GM12878 (cell line): ENCODE data around the gene TSPEAR. TPM values are rescaled to one million over a fixed set of nuclear protein-coding genes. Genes with fewer than 3 reads are reported as not detected.

Source experiments
- ATAC-seq: fragments of 200-7000 bp; cut with Tn5 transposase; 3 replicates; pipeline ENCODE4 v1.9.1; 2020; ENCODE audit warnings: mild to moderate bottlenecking, moderate library complexity
- BruUV-seq: library from RNA; stranded (reverse); fragments of 400-500 nt; replicated peaks from 2 replicates; lab custom pipeline; 2021; lab: Mats Ljungman, UMichigan
- CTCF ChIA-PET: fragments of 300-600 bp; sonication (Branson Sonifier 250); formaldehyde crosslinking; extraction: SDS; loops from one replicate; lab custom pipeline; 2021; ENCODE audit warnings: inconsistent platforms; lab: Yijun Ruan, JAX
- POLR2A ChIA-PET: fragments of 350-600 bp; formaldehyde crosslinking; extraction: SDS; loops from one replicate; lab custom pipeline; 2021; ENCODE audit warnings: inconsistent platforms; lab: Charles Lee
- RAD21 ChIA-PET: fragments of 300-600 bp; sonication (Branson Sonifier 250); formaldehyde crosslinking; loops from one replicate; lab custom pipeline; 2023; ENCODE audit warnings: antibody characterized with exemption; ENCODE audit not compliant: unreplicated experiment; lab: Charles Lee
- SMC1A ChIA-PET: fragments of 300-600 bp; sonication (Branson Sonifier 250); formaldehyde crosslinking; loops from one replicate; lab custom pipeline; 2023; ENCODE audit not compliant: unreplicated experiment, uncharacterized antibody; lab: Charles Lee
- DNase-seq: peaks from one replicate; pipeline ENCODE4 v3.0.0-alpha.2; 2011; ENCODE audit warnings: low read depth, low spot score
- FAIRE-seq: peaks from 3 replicates; lab custom pipeline; 2011; peaks lifted over from hg19 to GRCh38; lab: Jason Lieb, UNC
- H2AFZ ChIP-seq: 2 replicates; pipeline ENCODE4 v1.6.0; 2011; ENCODE audit warnings: low read depth, low read length, control low read depth; ENCODE audit not compliant: control insufficient read depth
- H3K27ac ChIP-seq: 2 replicates; pipeline ENCODE4 v1.5.1; 2011; ENCODE audit warnings: control low read depth; ENCODE audit not compliant: control insufficient read depth, insufficient read depth
- H3K27me3 ChIP-seq, 2 experiments: replicated peaks in 1 of 2; 2 replicates each; pipeline versions ENCODE4 v1.6.0 to v1.6.1; 2011; ENCODE audit warnings: low read length in 1 of 2; ENCODE audit not compliant: control insufficient read depth in 2 of 2, insufficient read depth in 2 of 2
- H3K36me3 ChIP-seq, 2 experiments: 2 replicates each; pipeline ENCODE4 v1.5.1; 2011; ENCODE audit warnings: low read length in 1 of 2; ENCODE audit not compliant: control insufficient read depth in 2 of 2, insufficient read depth in 2 of 2
- H3K4me1 ChIP-seq: 2 replicates; pipeline ENCODE4 v1.6.1; 2011; ENCODE audit warnings: mild to moderate bottlenecking, low read length, moderate library complexity, mixed read lengths; ENCODE audit not compliant: control insufficient read depth, insufficient read depth
- H3K4me2 ChIP-seq: 2 replicates; pipeline ENCODE4 v1.6.0; 2011; ENCODE audit warnings: control low read depth; ENCODE audit not compliant: control insufficient read depth, insufficient read depth
- H3K4me3 ChIP-seq: fragments of 200-600 bp; sonication (generic); 2 replicates; pipeline ENCODE4 v1.5.1; 2016
- H3K79me2 ChIP-seq: 2 replicates; pipeline ENCODE4 v1.6.0; 2011; ENCODE audit warnings: low read length; ENCODE audit not compliant: control insufficient read depth, insufficient read depth
- H3K9ac ChIP-seq: 2 replicates; pipeline ENCODE4 v1.8.0; 2011; ENCODE audit warnings: low read length, control low read depth, mixed read lengths; ENCODE audit not compliant: control insufficient read depth, insufficient read depth
- H3K9me3 ChIP-seq: replicated peaks from 3 replicates; pipeline ENCODE4 v1.5.1; 2011; ENCODE audit warnings: mild to moderate bottlenecking, low read length; ENCODE audit not compliant: control insufficient read depth, insufficient read depth
- H4K20me1 ChIP-seq: 2 replicates; pipeline ENCODE4 v1.6.0; 2011; ENCODE audit not compliant: control insufficient read depth, insufficient read depth
- BCLAF1 ChIP-seq: fragments of 450-650 bp; IDR thresholded peaks from 2 replicates; pipeline ENCODE4 v1.6.1; 2017; ENCODE audit warnings: antibody characterized with exemption, mild to moderate bottlenecking, moderate library complexity
- CBFB ChIP-seq: IDR thresholded peaks from 2 replicates; pipeline ENCODE4 v1.6.1; 2016; ENCODE audit warnings: antibody characterized with exemption, low read depth
- EGR1 ChIP-seq, 2 experiments: IDR thresholded peaks; 1 replicate in 1 of 2; 2 replicates in 1 of 2; pipeline ENCODE4 v1.6.1; 2011 to 2012; ENCODE audit warnings: low read depth in 2 of 2, low read length in 2 of 2, borderline replicate concordance in 1 of 2, mild to moderate bottlenecking in 1 of 2, moderate library complexity in 1 of 2
- ESRRA ChIP-seq: IDR thresholded peaks from 2 replicates; pipeline ENCODE4 v1.6.1; 2012; ENCODE audit warnings: mild to moderate bottlenecking, low read length, improper control_type of control experiment
- ETV6 ChIP-seq, 2 experiments: fragments of 450-650 bp in 1 of 2; IDR thresholded peaks in 1 of 2; conservative IDR thresholded peaks in 1 of 2; 2 replicates each; pipeline ENCODE4 v1.6.1; 2014; ENCODE audit warnings: antibody characterized with exemption in 1 of 2, borderline replicate concordance in 1 of 2, low read depth in 1 of 2, mild to moderate bottlenecking in 1 of 2, moderate library complexity in 1 of 2
- KDM1A ChIP-seq: fragments of 200-600 bp; sonication (generic); IDR thresholded peaks from 2 replicates; pipeline ENCODE4 v1.6.1; 2016; ENCODE audit warnings: borderline replicate concordance
- LARP7 ChIP-seq: fragments of 450-650 bp; IDR thresholded peaks from 2 replicates; pipeline ENCODE4 v1.6.1; 2017; ENCODE audit warnings: mild to moderate bottlenecking
- MEF2B ChIP-seq: fragments of 450-650 bp; IDR thresholded peaks from 2 replicates; pipeline ENCODE4 v1.6.1; 2018; ENCODE audit warnings: mild to moderate bottlenecking, moderate library complexity; ENCODE audit not compliant: partially characterized antibody, poor library complexity, severe bottlenecking
- NFYB ChIP-seq: IDR thresholded peaks from 2 replicates; pipeline ENCODE4 v1.6.1; 2011; ENCODE audit warnings: low read depth, mild to moderate bottlenecking, low read length, improper control_type of control experiment, moderate library complexity; ENCODE audit not compliant: insufficient read depth
- POLR2A ChIP-seq: IDR thresholded peaks from 2 replicates; pipeline ENCODE4 v1.6.1; 2011; ENCODE audit warnings: low read depth, mild to moderate bottlenecking, low read length
- POLR2AphosphoS5 ChIP-seq: IDR thresholded peaks from 2 replicates; pipeline ENCODE4 v1.6.1; 2011; ENCODE audit warnings: mild to moderate bottlenecking, low read length, inconsistent platforms
- SMAD5 ChIP-seq: IDR thresholded peaks from 2 replicates; pipeline ENCODE4 v1.6.1; 2016; ENCODE audit warnings: antibody characterized with exemption, low read depth
- SPI1 ChIP-seq: IDR thresholded peaks from 2 replicates; pipeline ENCODE4 v1.6.1; 2011; ENCODE audit warnings: low read depth, mild to moderate bottlenecking, low read length, moderate library complexity, borderline replicate concordance; ENCODE audit not compliant: insufficient read depth
- STAT3 ChIP-seq: IDR thresholded peaks from 2 replicates; pipeline ENCODE4 v1.6.1; 2011; ENCODE audit warnings: low read depth, low read length, improper control_type of control experiment
- YBX1 ChIP-seq: fragments of 450-650 bp; IDR thresholded peaks from 2 replicates; pipeline ENCODE4 v1.6.1; 2016; ENCODE audit warnings: antibody characterized with exemption
- WGBS: methylation state at CpG from one replicate; pipeline ENCODE4 v1.1.6; 2016; ENCODE audit warnings: low lambda C conversion rate; ENCODE audit not compliant: insufficient replicate concordance, insufficient coverage; ENCODE audit errors: missing lambda C conversion rate; 5-methylcytosine and 5-hydroxymethylcytosine counted together
- in situ Hi-C: fragments of 300-500 bp; cut with MboI; formaldehyde crosslinking; loops from 9 replicates; pipeline ENCODE4 v1.14.3; 2018; ENCODE audit warnings: mixed read lengths
- intact Hi-C: fragments of 100-400 bp; cut with micrococcal nuclease; formaldehyde crosslinking; loops from one replicate; pipeline ENCODE4 v1.14.2; 2022; ENCODE audit not compliant: unreplicated experiment
- polyA plus RNA-seq, 11 experiments: library from polyadenylated mRNA; depleted of rRNA in 4 of 11; unstranded in 6 of 11; stranded (reverse) in 5 of 11; fragments of >200 nt; fragmentation: Nextera tagmentation in 4 of 11; fragmentation: Illumina TruSeq in 1 of 11; extraction: Ambion mirVana in 4 of 11; extraction: Trizol in 1 of 11; gene quantifications; 1 replicate in 1 of 11; 2 replicates in 10 of 11; pipeline versions ENCODE4 v1.2.1 to v1.2.3, GENCODE V29; 2011 to 2016; ENCODE audit warnings: inconsistent platforms in 2 of 11, missing spikeins in 2 of 11, low read depth in 1 of 11
- total RNA-seq, 4 experiments: library from RNA; depleted of rRNA in 3 of 4; stranded (reverse); fragments of >200 nt in 3 of 4; fragmentation: Illumina TruSeq in 1 of 4; extraction: Trizol in 1 of 4; gene quantifications; 2 replicates each; pipeline versions ENCODE4 v1.2.1 to v1.2.3, GENCODE V29; 2013 to 2021

TSPEAR gene
- total and polyA plus RNA-seq, 10 of the 15 experiments (the other 5 are each of a cell fraction or from before 2014, with no cell fraction given), result not detected

DNA sequence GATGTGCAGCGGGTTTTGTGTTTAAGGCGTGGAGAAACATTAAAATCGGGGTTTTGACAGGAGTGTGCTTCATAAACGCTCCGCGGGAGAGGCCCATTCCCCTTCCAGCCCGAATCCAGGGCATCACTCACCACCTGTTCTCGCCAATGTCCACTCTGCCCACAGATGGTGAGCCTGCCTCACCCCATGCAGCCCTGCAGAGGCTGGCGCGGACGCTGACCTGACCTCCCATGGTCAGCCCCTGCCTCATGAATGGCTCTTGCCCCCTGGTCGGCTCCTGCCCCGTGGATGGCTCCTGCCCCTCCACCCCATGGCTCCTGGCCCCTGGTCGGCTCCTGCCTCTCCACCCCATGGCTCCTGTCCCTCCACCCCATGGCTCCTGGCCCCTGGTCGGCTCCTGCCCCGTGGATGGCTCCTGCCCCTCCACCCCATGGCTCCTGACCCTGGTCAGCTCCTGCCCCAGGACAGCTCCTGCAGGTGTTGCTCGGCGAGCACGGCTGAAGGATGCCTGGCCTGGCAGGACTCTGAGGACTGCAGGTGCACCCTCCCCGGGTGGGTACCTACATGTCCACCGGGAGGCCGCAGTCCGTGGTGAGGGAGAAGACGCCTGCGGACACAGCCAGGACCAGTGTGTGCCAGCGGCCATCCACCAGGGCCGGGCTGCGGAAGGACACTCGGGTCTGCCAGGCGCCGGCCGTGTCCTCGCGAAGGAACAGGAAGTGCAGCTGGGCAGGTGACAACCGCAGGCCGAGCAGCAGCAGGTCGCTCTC lies 178.1 kb downstream of the TSPEAR start:
- Histone ChIP-seq H3K9me3 (no peaks in the 10 kb centered on the region; the same call in 2 of the 3 replicates), H3K9ac (no peak overlapping the region), H4K20me1 (no peaks in the 10 kb centered on the region), H3K4me3 (no peak overlapping the region), H2AFZ (no peak overlapping the region), H3K79me2 (no peaks in the 10 kb centered on the region), H3K4me1 (no peaks in the 10 kb centered on the region), H3K27ac (no peak overlapping the region), H3K4me2 (no peak overlapping the region), H3K36me3 (no peaks in the 10 kb centered on the region)
- DNase-seq, result no peak
- no peak for FAIRE-seq
- RAD21 ChIA-PET, result no interaction called here
- SMC1A ChIA-PET, result no interaction called here
- POLR2A ChIA-PET, result no interaction called here
- WGBS, result 66% methylated on average over 35 of the region's 37 CpGs
- ATAC-seq, result no peak
- CTCF ChIA-PET, result no interaction called here
- intact Hi-C loops, result no loop called here
- in situ Hi-C loops, result no loop called here
- no peak for TF ChIP-seq STAT3
- no peak for TF ChIP-seq EGR1 (IDR thresholded peaks at IDR 0.05; ENCODE audit: borderline replicate concordance in 1 of 2, low read depth in 2 of 2, low read length in 2 of 2)
- TF ChIP-seq SMAD5, result no peak
- TF ChIP-seq LARP7, result no peak
- TF ChIP-seq NFYB, result no peak
- no peak for TF ChIP-seq POLR2A
- TF ChIP-seq ETV6 (conservative IDR thresholded peaks at IDR 0.05 in 1 of 2, IDR thresholded peaks at IDR 0.05 in 1 of 2; ENCODE audit: borderline replicate concordance in 1 of 2, low read depth in 1 of 2), result no peak
- TF ChIP-seq POLR2AphosphoS5, result no peak
- TF ChIP-seq, all 136 proteins: peak for 0
- no TSS peak for BruUV-seq
- no peaks in the 10 kb centered on the region for H3K27me3 ChIP-seq

- Histone ChIP-seq H3K9me3 (no peaks in the 10 kb centered on the region; the same call in 2 of the 3 replicates), H3K4me3 (no peak overlapping the region), H2AFZ (no peak overlapping the region), H3K79me2 (no peaks in the 10 kb centered on the region), H3K27ac (no peak overlapping the region), H3K4me2 (no peak overlapping the region), H4K20me1 (no peaks in the 10 kb centered on the region), H3K9ac (no peak overlapping the region), H3K4me1 (no peaks in the 10 kb centered on the region), H3K36me3 (no peaks in the 10 kb centered on the region), H3K27me3 (no peaks in the 10 kb centered on the region)
- 61% methylated on average over 16 of the region's 16 CpGs for WGBS
- POLR2A ChIA-PET, result no interaction called here
- SMC1A ChIA-PET, result no interaction called here
- intact Hi-C loops, result no loop called here
- DNase-seq (no peak), ATAC-seq (no peak), FAIRE-seq (no peak)
- TF ChIP-seq YBX1, result no peak
- TF ChIP-seq SPI1, result no peak
- no peak for TF ChIP-seq CBFB
- no peak for TF ChIP-seq KDM1A
- TF ChIP-seq MEF2B, result no peak
- no peak for TF ChIP-seq BCLAF1
- TF ChIP-seq ESRRA, result no peak
- BruUV-seq, result no TSS peak
- in situ Hi-C loops, result no loop called here
- RAD21 ChIA-PET, result no interaction called here
- CTCF ChIA-PET, result no interaction called here
Observed at GRCh38 chr21:44532712-44533111, 178.7 kb downstream of the TSPEAR start.
